Right lobe of liver (tissue), 4 donors: ENCODE measurements around the gene KNL1.

Experiments used
- CTCF ChIP-seq, 4 donors: fragments of 200-600 bp in 3 of 4; fragments of 450-650 bp in 1 of 4; IDR thresholded peaks; one replicate each; pipeline versions ENCODE4 v1.5.1 to v1.8.0; 2016 to 2022; ENCODE audit warnings: antibody characterized with exemption in 4 of 4, mild to moderate bottlenecking in 2 of 4
- POLR2A ChIP-seq: fragments of 450-650 bp; IDR thresholded peaks from one replicate; pipeline ENCODE4 v1.6.1; 2017; ENCODE audit warnings: antibody characterized with exemption, mild to moderate bottlenecking
- donor health status: DM: no; HTN: no; CAD: no.
- donor health status: DM: no; HTN: no; CAD: no.
- donor health status: DM: no; HTN: yes; CAD: no.

GRCh38 chr15:40565333-40566238, 28.5 kb upstream of the KNL1 start:
- TF ChIP-seq CTCF (IDR thresholded peaks at IDR 0.05) (no peak), POLR2A (no peak)
